Bronchial epithelial cell (primary cell): ENCODE results near the gene TRIM73. TPM values are rescaled to one million over a fixed set of nuclear protein-coding genes. Genes with fewer than 3 reads are reported as not detected.
"Not testable (repeated sequence)": the region's sequence is repeated elsewhere in the genome, so short reads cannot be mapped to it uniquely, and the experiment has no call there.

Experiments used
- DNase-seq: peaks from one replicate; pipeline ENCODE4 v3.0.0-alpha.2; 2010; ENCODE audit warnings: low read depth
- FAIRE-seq: peaks from 2 replicates; lab custom pipeline; 2011; peaks lifted over from hg19 to GRCh38; lab: Jason Lieb, UNC
- H3K27me3 ChIP-seq: 2 replicates; pipeline ENCODE4 v1.5.1; 2011; ENCODE audit warnings: low read length; ENCODE audit not compliant: control insufficient read depth, insufficient read depth
- H3K36me3 ChIP-seq: 2 replicates; pipeline ENCODE4 v1.5.1; 2011; ENCODE audit warnings: low read length; ENCODE audit not compliant: control insufficient read depth, insufficient read depth
- H3K4me3 ChIP-seq: 2 replicates; pipeline ENCODE4 v1.5.1; 2011; ENCODE audit warnings: mild to moderate bottlenecking, low read depth, low read length, control low read depth
- total RNA-seq: library from RNA; depleted of rRNA; stranded (reverse); fragments of >200 nt; gene quantifications from 2 replicates; pipeline ENCODE4 v1.2.1, GENCODE V29; 2014

TRIM73 gene
- total RNA-seq, 1 donor from 2014 or later = 0.79 TPM

- FAIRE-seq, H3K4me3 ChIP-seq, H3K27me3 ChIP-seq, H3K36me3 ChIP-seq, DNase-seq: not testable (repeated sequence)
Observed at GRCh38 chr7:75403455-75404443, 8.3 kb downstream of the TRIM73 start.

GRCh38 chr7:75404663-75405062 is 9.2 kb downstream of the TRIM73 start:
- not testable (repeated sequence) for DNase-seq, H3K27me3 ChIP-seq, H3K36me3 ChIP-seq, H3K4me3 ChIP-seq, FAIRE-seq

DNA sequence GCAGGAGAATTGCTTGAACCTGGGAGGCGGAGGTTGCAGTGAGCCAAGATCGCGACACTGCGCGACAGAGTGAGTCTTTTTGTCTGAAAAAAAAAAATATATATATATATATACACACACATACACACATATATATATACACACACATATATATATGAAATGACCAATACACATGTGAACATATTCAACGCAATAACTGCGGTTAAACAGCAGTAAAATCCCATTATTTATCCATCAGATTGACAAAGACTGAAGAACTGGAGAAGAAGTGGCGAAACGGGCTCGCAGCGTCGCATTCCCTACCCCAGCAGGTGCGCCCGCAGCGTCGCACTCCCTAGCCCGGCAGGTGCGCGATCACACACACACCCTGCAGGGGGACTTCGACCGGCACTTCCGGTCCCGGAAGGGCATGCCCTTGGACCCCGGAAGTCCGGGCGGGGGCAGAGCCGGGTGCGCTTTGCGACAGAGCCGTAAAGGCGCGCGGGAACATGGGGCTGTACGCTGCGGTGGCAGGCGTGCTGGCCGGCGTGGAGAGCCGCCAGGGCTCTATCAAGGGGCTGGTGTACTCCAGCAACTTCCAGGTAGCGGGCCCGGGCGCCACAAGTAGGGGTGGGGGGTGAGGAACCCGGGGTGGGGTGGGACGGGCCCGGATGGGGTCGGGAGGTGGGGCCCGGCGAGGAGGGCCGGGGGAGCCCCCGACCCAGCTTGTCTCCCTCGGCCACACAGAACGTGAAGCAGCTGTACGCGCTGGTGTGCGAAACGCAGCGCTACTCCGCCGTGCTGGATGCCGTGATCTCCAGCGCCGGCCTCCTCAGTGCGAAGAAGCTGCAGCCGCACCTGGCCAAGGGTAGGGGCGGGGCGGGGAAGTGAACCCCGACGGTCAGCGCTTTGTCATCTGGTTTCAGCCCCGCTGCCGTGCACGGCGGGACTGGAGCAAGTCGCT is 14.7 kb downstream of the TRIM73 start:
- DNase-seq, FAIRE-seq, H3K27me3 ChIP-seq, H3K36me3 ChIP-seq: not testable (repeated sequence)
- H3K4me3 ChIP-seq = peak overlapping the region; percentile 32

DNA sequence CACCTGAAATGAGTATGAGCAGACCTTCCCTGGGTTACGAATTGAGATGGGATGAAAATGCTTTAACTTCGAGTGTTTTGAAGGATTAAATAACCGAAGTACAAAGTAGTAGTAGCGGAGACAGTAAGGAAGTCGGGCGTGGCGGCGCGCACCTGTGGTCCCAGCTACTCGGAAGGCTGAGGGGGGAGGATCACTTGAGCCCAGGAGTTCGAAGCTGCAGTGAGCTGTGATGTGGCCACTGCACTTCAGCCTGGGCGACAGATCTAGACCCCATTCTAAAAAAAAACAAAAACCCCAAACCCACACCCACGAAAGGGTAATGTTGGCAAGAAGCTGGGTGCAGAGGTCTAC is 15.4 kb downstream of the TRIM73 start:
- DNase-seq, H3K27me3 ChIP-seq, H3K4me3 ChIP-seq, FAIRE-seq, H3K36me3 ChIP-seq: not testable (repeated sequence)

- DNase-seq, FAIRE-seq, H3K27me3 ChIP-seq, H3K4me3 ChIP-seq, H3K36me3 ChIP-seq: not testable (repeated sequence)
Observed at GRCh38 chr7:75414204-75414603, 18.8 kb downstream of the TRIM73 start.

GRCh38 chr7:75414708-75415427 is 19.4 kb downstream of the TRIM73 start:
- FAIRE-seq, H3K27me3 ChIP-seq, DNase-seq: not testable (repeated sequence)

DNA sequence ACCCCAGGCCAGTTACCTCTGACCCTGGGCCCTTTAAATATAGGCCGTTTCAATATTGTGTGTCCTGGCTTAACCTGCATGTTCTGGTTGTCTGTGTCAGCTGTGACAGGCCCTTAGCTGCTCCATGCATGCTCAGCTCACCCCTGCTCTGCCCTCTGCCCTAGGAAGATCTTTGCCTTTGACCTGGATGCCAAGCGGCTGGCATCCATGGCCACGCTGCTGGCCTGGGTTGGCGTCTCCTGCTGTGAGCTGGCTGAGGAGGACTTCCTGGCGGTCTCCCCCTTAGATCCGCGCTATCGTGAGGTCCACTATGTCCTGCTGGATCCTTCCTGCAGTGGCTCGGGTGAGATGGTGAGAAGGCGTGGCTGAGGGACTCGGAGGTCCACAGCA is 20.0 kb downstream of the TRIM73 start:
- not testable (repeated sequence) for FAIRE-seq, H3K27me3 ChIP-seq, H3K36me3 ChIP-seq, H3K4me3 ChIP-seq, DNase-seq

More at GRCh38 chr7:75414708-75415427, 19.4 kb downstream of the TRIM73 start:
- not testable (repeated sequence) for H3K4me3 ChIP-seq, H3K36me3 ChIP-seq

GRCh38 chr7:75415829-75416373 is 20.5 kb downstream of the TRIM73 start:
- H3K36me3 ChIP-seq, DNase-seq, H3K27me3 ChIP-seq, FAIRE-seq, H3K4me3 ChIP-seq: not testable (repeated sequence)

GRCh38 chr7:75416787-75417186 is 21.4 kb downstream of the TRIM73 start:
- DNase-seq, FAIRE-seq, H3K27me3 ChIP-seq, H3K36me3 ChIP-seq, H3K4me3 ChIP-seq: not testable (repeated sequence)

- H3K4me3 ChIP-seq, H3K27me3 ChIP-seq, FAIRE-seq, H3K36me3 ChIP-seq, DNase-seq: not testable (repeated sequence)
Observed at GRCh38 chr7:75418292-75418858, 22.9 kb downstream of the TRIM73 start.

DNA sequence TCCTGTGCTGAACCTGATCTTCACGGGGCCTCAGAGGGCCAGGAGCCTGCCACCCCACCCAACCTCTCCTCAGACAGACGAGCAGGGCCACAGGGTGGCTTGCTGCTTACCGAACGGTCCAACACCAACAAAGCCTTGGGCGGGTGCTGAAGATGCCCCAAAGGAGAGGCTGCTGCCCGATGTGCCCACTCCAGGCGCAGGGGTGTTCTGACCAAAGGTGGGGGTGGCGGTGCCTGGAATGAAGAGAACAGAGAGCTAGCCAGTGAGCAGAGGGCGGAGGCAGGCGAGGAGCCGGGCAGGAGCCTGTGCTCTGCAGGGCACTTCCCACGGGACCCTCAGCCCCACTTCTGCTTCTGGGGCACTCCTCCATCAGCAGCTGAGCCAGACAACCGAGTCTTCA is 23.8 kb downstream of the TRIM73 start:
- not testable (repeated sequence) for FAIRE-seq, H3K4me3 ChIP-seq, H3K36me3 ChIP-seq, H3K27me3 ChIP-seq, DNase-seq

DNA sequence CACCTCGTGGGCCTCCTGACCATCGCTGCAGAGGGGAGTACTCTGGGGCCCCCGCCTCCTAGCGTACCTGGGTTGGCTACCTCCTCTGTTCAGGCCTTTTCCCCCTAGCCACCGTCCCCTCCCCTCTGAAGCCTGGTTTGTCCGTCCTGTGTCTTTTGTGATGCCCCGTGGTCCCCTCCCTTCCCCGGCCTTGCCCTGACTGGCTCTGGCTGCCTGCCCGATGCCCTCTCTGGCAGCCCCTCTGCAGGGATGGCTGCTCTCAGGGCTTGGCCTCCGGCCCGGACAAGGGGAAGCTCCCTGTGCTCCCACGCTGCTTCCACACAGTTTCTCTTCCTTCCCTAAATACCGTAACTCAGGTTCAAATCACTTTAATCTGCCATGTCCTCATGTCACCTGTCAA is 24.3 kb downstream of the TRIM73 start:
- not testable (repeated sequence) for H3K36me3 ChIP-seq

GRCh38 chr7:75420152-75420551 is 24.7 kb downstream of the TRIM73 start:
- H3K36me3 ChIP-seq, H3K4me3 ChIP-seq, DNase-seq, H3K27me3 ChIP-seq, FAIRE-seq: not testable (repeated sequence)

More for the DNA sequence above, 24.3 kb downstream of the TRIM73 start:
- not testable (repeated sequence) for H3K4me3 ChIP-seq, FAIRE-seq, H3K27me3 ChIP-seq, DNase-seq
